ENCODE measurements around the gene SEC24D. TPM values are rescaled to one million over a fixed set of nuclear protein-coding genes. Genes with fewer than 3 reads are reported as not detected.

The SEC24D gene
- total and polyA plus RNA-seq, 9 of the 15 experiments (the other 6 are each of a cell fraction or from before 2014, with no cell fraction given), result 7.1 to 22.5 (median 11.3) TPM

DNA sequence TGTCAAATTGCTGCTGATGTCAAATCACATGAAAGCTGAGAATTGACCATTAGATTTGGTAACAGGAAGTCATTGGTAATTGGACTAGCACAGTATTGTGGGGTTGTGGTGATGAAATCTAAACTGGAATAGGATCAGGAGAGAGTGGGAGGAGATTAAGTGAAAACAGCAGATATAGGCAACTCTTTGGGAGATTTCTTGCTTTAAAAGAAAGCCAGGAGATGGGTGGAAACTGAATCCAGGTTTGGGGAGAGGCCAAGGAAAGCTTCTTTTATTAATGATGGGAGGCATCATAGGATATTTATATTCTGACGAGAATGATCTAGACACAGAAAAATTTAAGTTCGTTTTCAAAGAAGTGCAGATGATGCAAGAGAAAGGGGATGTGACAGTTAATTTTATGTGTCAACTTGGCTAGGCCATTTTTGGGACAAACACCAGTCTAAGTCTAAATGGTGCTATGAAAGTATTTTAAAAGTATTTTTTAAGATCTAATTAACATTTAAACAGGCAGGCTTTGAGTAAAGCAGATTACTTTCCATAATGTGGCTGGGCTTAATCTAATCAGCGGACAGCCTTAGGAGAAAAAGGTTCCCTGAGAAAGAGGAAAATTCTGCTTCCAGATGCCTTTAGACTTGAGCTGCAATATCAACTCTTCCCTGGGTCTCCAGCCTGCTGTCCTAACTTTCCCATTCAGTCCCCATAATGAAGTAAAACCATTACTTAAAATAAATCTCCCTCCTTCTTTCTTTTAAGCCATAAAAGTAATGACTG, 24.7 kb downstream of the SEC24D start:
- Histone ChIP-seq H3K4me1 (replicated peaks in 1 of 2; ENCODE audit: control insufficient read depth in 2 of 2, insufficient read depth in 2 of 2, low read length in 2 of 2) (no peaks in the 10 kb centered on the region), H3K9me1 (ENCODE audit: control insufficient read depth, insufficient read depth, low read length) (no peaks in the 10 kb centered on the region), H2AFZ (ENCODE audit: low read depth, low read length) (no peak overlapping the region), H3K9me3 (replicated peaks; ENCODE audit: control insufficient read depth, insufficient read depth, low read depth, low read length) (no peaks in the 10 kb centered on the region), H3K4me2 (ENCODE audit: insufficient read depth, low read length) (no peak overlapping the region), H4K20me1 (replicated peaks; ENCODE audit: control insufficient read depth, insufficient read depth, low read length) (0 out of 2 replicates have a peak, but pooled peaks cover 3% of the 10 kb centered on the region), H3K27me3 (ENCODE audit: control insufficient read depth in 2 of 2, insufficient read depth in 2 of 2, low read length in 2 of 2) (no peaks in the 10 kb centered on the region), H3K9ac (ENCODE audit: insufficient read depth in 1 of 2, low read depth in 2 of 2, low read length in 2 of 2) (no peak overlapping the region), H3K36me3 (ENCODE audit: control insufficient read depth, insufficient read depth, low read length) (peaks cover 53% of the 10 kb centered on the region; the same call in 2 of the 3 replicates), H3K27ac (ENCODE audit: extremely low read depth, low read depth, low read length) (no peak overlapping the region; the same call in 2 of the 3 replicates), H3K79me2 (ENCODE audit: control insufficient read depth, insufficient read depth, low read length) (no peaks in the 10 kb centered on the region), H3K4me3 (no peak overlapping the region)
- ATAC-seq, result no peak
- BruUV-seq (replicated peaks), result no TSS peak
- no peak for FAIRE-seq
- WGBS (ENCODE audit: insufficient coverage, low coverage, missing lambda C conversion rate), result 45% methylated on average over 3 of the region's 3 CpGs
- in situ Hi-C loops (cut with MboI), result no loop called here
- CTCF ChIA-PET (ENCODE audit: low intra/inter-chr PET ratio), result no interaction called here
- intact Hi-C loops (cut with micrococcal nuclease), result no loop called here
- POLR2A ChIA-PET, result no interaction called here
- DNase-seq (ENCODE audit: extremely low read depth in 1 of 4, low spot score in 3 of 4), result no peak
- TF ChIP-seq EP300 (IDR thresholded peaks at IDR 0.05; ENCODE audit: low read length) (no peak), GMEB1 (CRISPR knock-in tag; IDR thresholded peaks at IDR 0.05) (no peak), MYNN (IDR thresholded peaks at IDR 0.05) (no peak), MYNN (CRISPR knock-in tag; IDR thresholded peaks at IDR 0.05) (no peak), CEBPG (CRISPR knock-in tag; IDR thresholded peaks at IDR 0.05) (no peak; the same call in 1 of the 2 replicates), CEBPG (tag; conservative IDR thresholded peaks at IDR 0.05 in 1 of 2, IDR thresholded peaks at IDR 0.05 in 1 of 2) (peak; percentile 32 to 81), ZBTB43 (CRISPR knock-in tag; IDR thresholded peaks at IDR 0.05) (no peak), PURB (CRISPR knock-in tag; IDR thresholded peaks at IDR 0.05; ENCODE audit: low read depth) (no peak), LEF1 (IDR thresholded peaks at IDR 0.05) (no peak), ZNF511 (CRISPR knock-in tag; IDR thresholded peaks at IDR 0.05) (no peak)
- TF ChIP-seq, protein P1, sequence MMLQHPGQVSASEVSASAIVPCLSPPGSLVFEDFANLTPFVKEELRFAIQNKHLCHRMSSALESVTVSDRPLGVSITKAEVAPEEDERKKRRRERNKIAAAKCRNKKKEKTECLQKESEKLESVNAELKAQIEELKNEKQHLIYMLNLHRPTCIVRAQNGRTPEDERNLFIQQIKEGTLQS (IDR thresholded peaks at IDR 0.05), result peak; percentile 45
- TF ChIP-seq, protein P1 (CRISPR knock-in tag; conservative IDR thresholded peaks at IDR 0.05), result no peak
- TF ChIP-seq, protein P2, sequence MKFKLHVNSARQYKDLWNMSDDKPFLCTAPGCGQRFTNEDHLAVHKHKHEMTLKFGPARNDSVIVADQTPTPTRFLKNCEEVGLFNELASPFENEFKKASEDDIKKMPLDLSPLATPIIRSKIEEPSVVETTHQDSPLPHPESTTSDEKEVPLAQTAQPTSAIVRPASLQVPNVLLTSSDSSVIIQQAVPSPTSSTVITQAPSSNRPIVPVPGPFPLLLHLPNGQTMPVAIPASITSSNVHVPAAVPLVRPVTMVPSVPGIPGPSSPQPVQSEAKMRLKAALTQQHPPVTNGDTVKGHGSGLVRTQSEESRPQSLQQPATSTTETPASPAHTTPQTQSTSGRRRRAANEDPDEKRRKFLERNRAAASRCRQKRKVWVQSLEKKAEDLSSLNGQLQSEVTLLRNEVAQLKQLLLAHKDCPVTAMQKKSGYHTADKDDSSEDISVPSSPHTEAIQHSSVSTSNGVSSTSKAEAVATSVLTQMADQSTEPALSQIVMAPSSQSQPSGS (CRISPR knock-in tag; IDR thresholded peaks at IDR 0.05), result no peak
- TF ChIP-seq, protein P3, sequence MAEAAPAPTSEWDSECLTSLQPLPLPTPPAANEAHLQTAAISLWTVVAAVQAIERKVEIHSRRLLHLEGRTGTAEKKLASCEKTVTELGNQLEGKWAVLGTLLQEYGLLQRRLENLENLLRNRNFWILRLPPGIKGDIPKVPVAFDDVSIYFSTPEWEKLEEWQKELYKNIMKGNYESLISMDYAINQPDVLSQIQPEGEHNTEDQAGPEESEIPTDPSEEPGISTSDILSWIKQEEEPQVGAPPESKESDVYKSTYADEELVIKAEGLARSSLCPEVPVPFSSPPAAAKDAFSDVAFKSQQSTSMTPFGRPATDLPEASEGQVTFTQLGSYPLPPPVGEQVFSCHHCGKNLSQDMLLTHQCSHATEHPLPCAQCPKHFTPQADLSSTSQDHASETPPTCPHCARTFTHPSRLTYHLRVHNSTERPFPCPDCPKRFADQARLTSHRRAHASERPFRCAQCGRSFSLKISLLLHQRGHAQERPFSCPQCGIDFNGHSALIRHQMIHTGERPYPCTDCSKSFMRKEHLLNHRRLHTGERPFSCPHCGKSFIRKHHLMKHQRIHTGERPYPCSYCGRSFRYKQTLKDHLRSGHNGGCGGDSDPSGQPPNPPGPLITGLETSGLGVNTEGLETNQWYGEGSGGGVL (CRISPR knock-in tag; IDR thresholded peaks at IDR 0.05), result no peak
